T-cell (primary cell): ENCODE data around the gene SCMH1. TPM values are rescaled to one million over a fixed set of nuclear protein-coding genes. Genes with fewer than 3 reads are reported as not detected.
"Not testable (repeated sequence)": the region's sequence is repeated elsewhere in the genome, so short reads cannot be mapped to it uniquely, and the experiment has no call there.

Source experiments
- ATAC-seq, 4 experiments: fragments of 200-7000 bp in 3 of 4; fragments of 150-1000 bp in 1 of 4; cut with Tn5 transposase; replicated peaks in 1 of 4; 1 replicate in 3 of 4; 2 replicates in 1 of 4; pipeline ENCODE4 v1.10.0; 2021; ENCODE audit warnings: moderate library complexity in 3 of 4, mild to moderate bottlenecking in 2 of 4, moderate number of reproducible peaks in 1 of 4
- CTCF ChIA-PET, 2 donors: fragments of 300-600 bp; sonication (Branson Sonifier 250); formaldehyde crosslinking; loops; one replicate each; lab custom pipeline; 2022; ENCODE audit warnings: antibody characterized with exemption in 2 of 2; lab: Charles Lee
- POLR2A ChIA-PET, 2 donors: fragments of 300-600 bp; sonication (Branson Sonifier 250); formaldehyde crosslinking; loops; one replicate each; lab custom pipeline; 2022; ENCODE audit warnings: antibody characterized with exemption in 2 of 2; lab: Charles Lee
- DNase-seq, 35 experiments: peaks; one replicate each; pipeline versions ENCODE4 v3.0.0 to v3.0.0-alpha.2; 2013 to 2023
- H3K27ac ChIP-seq: one replicate; pipeline ENCODE4 v1.5.1; 2013; ENCODE audit warnings: low read length
- H3K27me3 ChIP-seq, 2 experiments: replicated peaks in 1 of 2; 1 replicate in 1 of 2; 2 replicates in 1 of 2; pipeline versions ENCODE4 v1.6.1 to v1.7.0; 2013; ENCODE audit warnings: low read length in 1 of 2, mixed read lengths in 1 of 2; ENCODE audit not compliant: control insufficient read depth in 2 of 2, insufficient read depth in 2 of 2; ENCODE audit errors: extremely low read depth in 1 of 2
- H3K36me3 ChIP-seq, 2 donors: 1 replicate in 1 of 2; 2 replicates in 1 of 2; pipeline versions ENCODE4 v1.6.1 to v1.7.0; 2013; ENCODE audit warnings: low read length in 1 of 2; ENCODE audit not compliant: control insufficient read depth in 2 of 2, insufficient read depth in 1 of 2; ENCODE audit errors: extremely low read depth in 1 of 2
- H3K4me1 ChIP-seq, 2 experiments: 1 replicate in 1 of 2; 2 replicates in 1 of 2; pipeline versions ENCODE4 v1.6.1 to v1.7.0; 2013; ENCODE audit warnings: low read length in 2 of 2, mixed read lengths in 1 of 2; ENCODE audit not compliant: insufficient read depth in 2 of 2, control insufficient read depth in 1 of 2; ENCODE audit errors: extremely low read depth in 1 of 2
- H3K4me3 ChIP-seq, 2 donors: 1 replicate in 1 of 2; 2 replicates in 1 of 2; pipeline versions ENCODE4 v1.5.1 to v1.7.0; 2013; ENCODE audit warnings: mild to moderate bottlenecking in 2 of 2, low read length in 1 of 2, moderate library complexity in 1 of 2; ENCODE audit not compliant: control insufficient read depth in 1 of 2; ENCODE audit errors: extremely low read depth in 1 of 2
- H3K9me3 ChIP-seq: 2 replicates; pipeline ENCODE4 v1.7.0; 2013
- H3K27ac Mint-ChIP-seq, 2 donors: one replicate each; pipeline ENCODE4 v1.8.0; 2020 to 2021; ENCODE audit warnings: mild to moderate bottlenecking in 2 of 2, mixed read lengths in 2 of 2
- H3K27me3 Mint-ChIP-seq, 2 donors: one replicate each; pipeline ENCODE4 v1.8.0; 2021 to 2022; ENCODE audit warnings: mixed read lengths in 2 of 2
- H3K36me3 Mint-ChIP-seq: one replicate; pipeline ENCODE4 v1.8.0; 2021; ENCODE audit warnings: mixed read lengths
- H3K4me1 Mint-ChIP-seq, 3 donors: one replicate each; pipeline ENCODE4 v1.8.0; 2020 to 2022; ENCODE audit warnings: mixed read lengths in 3 of 3, mild to moderate bottlenecking in 1 of 3
- H3K4me3 Mint-ChIP-seq, 3 donors: one replicate each; pipeline ENCODE4 v1.8.0; 2020 to 2022; ENCODE audit warnings: mild to moderate bottlenecking in 3 of 3, mixed read lengths in 3 of 3, moderate library complexity in 3 of 3
- H3K9me3 Mint-ChIP-seq, 3 donors: one replicate each; pipeline ENCODE4 v1.8.0; 2020 to 2022; ENCODE audit warnings: mixed read lengths in 3 of 3
- WGBS: methylation state at CpG from one replicate; pipeline ENCODE4 v1.1.5; 2013; ENCODE audit warnings: missing lambda C conversion rate; ENCODE audit not compliant: insufficient coverage; 5-methylcytosine and 5-hydroxymethylcytosine counted together
- total RNA-seq, 35 experiments: library from RNA in 6 of 35; stranded (reverse) in 6 of 35; fragments of 120-200 nt in 1 of 35; gene quantifications; one replicate each; pipeline versions ENCODE4 v1.2.1 to v1.2.4 and lab custom pipeline; 2013 to 2026

SCMH1 gene
- total RNA-seq, 5 donors from 2014 or later (not counting 1 experiment from before 2014, with no cell fraction given) = 14.8 to 24.2 (median 19.6) TPM

DNA sequence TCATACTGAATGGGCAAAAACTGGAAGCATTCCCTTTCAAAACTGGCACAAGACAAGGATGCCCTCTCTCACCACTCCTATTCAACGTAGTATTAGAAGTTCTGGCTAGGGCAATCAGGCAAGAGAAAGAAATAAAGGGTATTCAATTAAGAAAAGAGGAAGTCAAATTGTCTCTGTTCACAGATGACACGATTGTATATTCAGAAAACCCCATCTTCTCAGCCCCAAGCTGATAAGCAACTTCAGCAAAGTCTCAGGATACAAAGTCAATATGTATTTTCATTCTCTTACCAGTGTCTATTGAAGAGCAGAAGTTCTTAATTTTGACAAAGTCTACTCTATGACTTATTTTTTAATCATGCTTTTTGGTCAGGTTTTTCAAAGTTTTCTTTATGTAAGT lies 107.8 kb downstream of the SCMH1 start:
- CTCF ChIA-PET = not testable (repeated sequence)

DNA sequence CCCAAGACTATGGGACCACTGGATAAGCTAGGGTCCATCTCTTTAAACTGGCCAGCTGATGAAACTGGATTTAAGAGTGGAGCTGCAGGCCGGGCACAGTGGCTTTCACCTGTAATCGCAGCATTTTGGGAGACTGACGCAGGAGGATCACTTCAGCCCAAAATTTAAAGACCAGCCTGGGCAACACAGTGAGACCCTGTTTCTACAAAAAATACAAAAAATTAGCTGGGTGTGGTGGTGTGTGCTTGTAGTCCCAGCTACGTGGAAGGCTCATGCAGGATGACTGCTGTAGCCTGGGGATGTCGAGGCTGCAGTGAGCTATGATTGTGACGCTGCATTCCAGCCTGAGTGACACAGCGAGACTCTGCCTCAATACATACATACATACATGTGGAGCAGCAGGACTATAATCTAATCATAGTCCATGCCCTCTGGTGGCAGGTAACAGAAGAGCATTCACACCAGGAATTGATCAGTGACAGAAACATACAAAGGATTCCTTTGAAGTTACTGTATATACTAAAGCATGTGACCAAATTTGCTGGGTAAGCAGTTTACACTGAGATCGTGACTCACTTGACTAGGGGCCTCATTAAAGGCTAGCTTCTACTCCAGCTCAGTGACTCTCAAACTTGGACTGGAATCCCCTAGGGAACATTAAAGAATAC lies 119.1 kb downstream of the SCMH1 start:
- POLR2A ChIA-PET = interaction anchor here in 1 of 2 donors (0.5 kb wide), 1 partner anchor 118 kb away, joined by 4 read pairs; no protein-coding TSS in a partner anchor

More for the DNA sequence above, 107.8 kb downstream of the SCMH1 start:
- H3K4me3 Mint-ChIP-seq, ATAC-seq, H3K27me3 Mint-ChIP-seq, H3K27ac ChIP-seq, H3K4me1 Mint-ChIP-seq, H3K27ac Mint-ChIP-seq, H3K9me3 Mint-ChIP-seq, H3K9me3 ChIP-seq, H3K4me1 ChIP-seq, H3K4me3 ChIP-seq, DNase-seq, POLR2A ChIA-PET, H3K27me3 ChIP-seq, H3K36me3 ChIP-seq: not testable (repeated sequence)
- peaks cover 59% of the 10 kb centered on the region for H3K36me3 Mint-ChIP-seq
- WGBS = no CpG with 5 or more reads among the region's 2 CpGs

DNA sequence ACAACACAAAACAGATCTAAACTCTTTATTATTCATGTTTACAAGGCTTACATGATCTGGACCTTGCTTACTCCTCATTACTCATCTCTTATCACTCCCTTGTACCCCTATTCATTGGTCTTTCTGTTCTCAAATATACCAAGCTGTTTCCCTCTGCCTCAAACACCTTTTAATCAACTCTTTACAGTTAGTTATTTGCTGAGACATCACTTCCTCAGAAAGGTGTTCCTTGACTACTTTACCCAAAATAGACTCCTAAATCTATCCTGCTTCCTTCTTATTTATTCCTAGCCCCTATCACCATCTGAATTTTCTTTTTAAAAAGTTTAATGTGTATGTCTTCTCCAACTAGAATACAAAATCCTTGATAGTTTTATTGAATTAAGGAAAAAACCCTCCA lies 120.0 kb downstream of the SCMH1 start:
- H3K27me3 Mint-ChIP-seq = no peaks in the 10 kb centered on the region
- no peaks in the 10 kb centered on the region for H3K4me1 Mint-ChIP-seq
- Histone ChIP-seq H3K36me3 (peaks cover 0 to 2% of the 10 kb centered on the region in 2 donors), H3K27me3 (no peaks in the 10 kb centered on the region), H3K9me3 (no peaks in the 10 kb centered on the region), H3K27ac (no peak overlapping the region), H3K4me1 (no peaks in the 10 kb centered on the region), H3K4me3 (no peak overlapping the region)
- no peak for DNase-seq
- H3K9me3 Mint-ChIP-seq = no peaks in the 10 kb centered on the region
- H3K27ac Mint-ChIP-seq = no peak overlapping the region
- no peak overlapping the region for H3K4me3 Mint-ChIP-seq
- ChIA-PET POLR2A (no interaction called here), CTCF (no interaction called here)
- peaks cover 22% of the 10 kb centered on the region for H3K36me3 Mint-ChIP-seq
- no peak for ATAC-seq

More for the DNA sequence above, 119.1 kb downstream of the SCMH1 start:
- H3K27me3 ChIP-seq = no peaks in the 10 kb centered on the region
- H3K4me1 ChIP-seq = no peaks in the 10 kb centered on the region
- DNase-seq = peak in 2 of 35 experiments; percentile 4 to 11
- CTCF ChIA-PET = interaction anchor here in 1 of 2 donors (0.8 kb wide), 1 partner anchor 1117 kb away, joined by 3 read pairs; no protein-coding TSS in a partner anchor
- no peak overlapping the region for H3K27ac ChIP-seq
- no peaks in the 10 kb centered on the region for H3K9me3 Mint-ChIP-seq
- peak in 1 of 4 experiments; percentile 32 for ATAC-seq
- H3K4me3 Mint-ChIP-seq = no peak overlapping the region
- H3K27ac Mint-ChIP-seq = no peak overlapping the region
- no peaks in the 10 kb centered on the region for H3K27me3 Mint-ChIP-seq
- H3K9me3 ChIP-seq = no peaks in the 10 kb centered on the region
- peaks cover 16% of the 10 kb centered on the region for H3K36me3 Mint-ChIP-seq
- no peaks in the 10 kb centered on the region for H3K4me1 Mint-ChIP-seq
- WGBS = 70% methylated on average over 2 of the region's 8 CpGs
- no peak overlapping the region for H3K4me3 ChIP-seq
- H3K36me3 ChIP-seq = no peaks in the 10 kb centered on the region

DNA sequence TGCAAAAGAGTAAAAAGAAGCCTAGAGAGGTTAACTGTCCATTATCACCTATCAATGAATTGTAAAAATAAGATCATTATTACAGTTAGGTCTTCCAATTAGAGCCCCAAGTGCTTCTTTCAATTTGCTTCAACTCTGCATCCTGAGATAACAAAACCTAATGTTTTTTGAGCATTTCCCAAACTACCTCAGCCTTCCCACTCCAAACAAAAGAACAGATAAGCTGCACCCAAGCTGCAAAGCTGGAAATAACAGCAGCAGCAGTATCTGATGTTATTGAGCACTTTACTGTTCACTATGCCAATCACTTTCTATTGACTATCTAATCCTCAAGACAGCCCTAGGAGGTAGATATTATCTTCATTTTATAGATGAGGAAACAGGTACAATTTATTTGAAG lies 123.5 kb downstream of the SCMH1 start:
- peaks cover 2 to 3% of the 10 kb centered on the region in 2 donors for H3K36me3 ChIP-seq
- Mint-ChIP-seq H3K36me3 (peaks cover 38% of the 10 kb centered on the region), H3K4me1 (no peaks in the 10 kb centered on the region), H3K4me3 (no peak overlapping the region), H3K27me3 (no peaks in the 10 kb centered on the region), H3K9me3 (no peaks in the 10 kb centered on the region), H3K27ac (no peak overlapping the region)
- no peaks in the 10 kb centered on the region for H3K27me3 ChIP-seq
- DNase-seq = no peak
- POLR2A ChIA-PET = no interaction called here
- no peak for ATAC-seq
- CTCF ChIA-PET = no interaction called here
- no peak overlapping the region for H3K4me3 ChIP-seq
- no peak overlapping the region for H3K27ac ChIP-seq
- H3K4me1 ChIP-seq = no peaks in the 10 kb centered on the region
- no peaks in the 10 kb centered on the region for H3K9me3 ChIP-seq

DNA sequence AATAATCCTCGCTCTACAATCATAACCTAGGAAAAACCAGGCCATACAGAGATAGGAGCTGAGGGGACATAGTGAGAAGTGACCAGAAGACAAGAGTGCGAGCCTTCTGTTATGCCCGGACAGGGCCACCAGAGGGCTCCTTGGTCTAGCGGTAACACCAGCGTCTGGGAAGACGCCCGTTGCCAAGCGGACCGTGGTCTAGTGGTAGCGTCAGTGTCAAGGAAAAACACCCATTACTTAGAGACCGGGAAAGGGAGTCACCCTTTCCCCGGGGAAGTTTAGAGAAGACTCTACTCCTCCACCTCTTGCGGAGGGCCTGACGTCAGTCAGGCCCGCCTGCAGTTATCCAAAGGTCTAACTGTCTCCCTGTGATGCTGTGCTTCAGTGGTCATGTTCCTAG lies 124.9 kb downstream of the SCMH1 start:
- H3K27ac ChIP-seq, CTCF ChIA-PET, H3K27ac Mint-ChIP-seq, ATAC-seq, DNase-seq, H3K4me1 Mint-ChIP-seq, H3K9me3 Mint-ChIP-seq, H3K36me3 ChIP-seq, H3K27me3 ChIP-seq, H3K4me3 Mint-ChIP-seq, H3K9me3 ChIP-seq, H3K4me1 ChIP-seq, H3K27me3 Mint-ChIP-seq, H3K4me3 ChIP-seq, POLR2A ChIA-PET: not testable (repeated sequence)
- peaks cover 44% of the 10 kb centered on the region for H3K36me3 Mint-ChIP-seq
- WGBS = 97% methylated on average over 10 of the region's 15 CpGs

DNA sequence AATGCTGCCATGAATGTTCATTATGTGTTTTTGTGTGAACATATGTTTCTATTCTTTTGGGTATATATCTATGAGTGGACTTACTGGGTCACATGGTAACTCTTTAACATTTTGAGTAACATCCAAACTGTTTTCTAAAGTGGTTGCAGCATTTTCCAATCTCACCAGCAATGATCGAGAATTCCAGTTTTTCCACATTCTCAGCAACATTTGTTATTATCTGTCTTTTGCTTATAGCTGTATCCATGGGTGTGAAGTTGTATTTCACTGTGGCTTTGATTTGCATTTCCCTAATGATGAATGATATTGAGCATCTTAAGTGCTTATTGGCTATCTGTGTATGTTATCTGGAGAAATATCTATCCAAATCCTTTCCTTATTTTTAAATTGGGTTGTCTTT lies 131.4 kb downstream of the SCMH1 start:
- Histone ChIP-seq H3K27me3 (no peaks in the 10 kb centered on the region), H3K4me3 (no peak overlapping the region), H3K36me3 (peaks cover 0 to 2% of the 10 kb centered on the region in 2 donors), H3K4me1 (no peaks in the 10 kb centered on the region), H3K27ac (no peak overlapping the region), H3K9me3 (no peaks in the 10 kb centered on the region)
- no peak for DNase-seq
- Mint-ChIP-seq H3K4me3 (no peak overlapping the region), H3K4me1 (no peaks in the 10 kb centered on the region), H3K27me3 (no peaks in the 10 kb centered on the region), H3K36me3 (peaks cover 50% of the 10 kb centered on the region), H3K27ac (no peak overlapping the region), H3K9me3 (no peaks in the 10 kb centered on the region)
- POLR2A ChIA-PET = no interaction called here
- no peak for ATAC-seq
- CTCF ChIA-PET = no interaction called here
- WGBS = no CpG with 5 or more reads among the region's 1 CpG
